ENCODE results near the gene CD81.

DNA sequence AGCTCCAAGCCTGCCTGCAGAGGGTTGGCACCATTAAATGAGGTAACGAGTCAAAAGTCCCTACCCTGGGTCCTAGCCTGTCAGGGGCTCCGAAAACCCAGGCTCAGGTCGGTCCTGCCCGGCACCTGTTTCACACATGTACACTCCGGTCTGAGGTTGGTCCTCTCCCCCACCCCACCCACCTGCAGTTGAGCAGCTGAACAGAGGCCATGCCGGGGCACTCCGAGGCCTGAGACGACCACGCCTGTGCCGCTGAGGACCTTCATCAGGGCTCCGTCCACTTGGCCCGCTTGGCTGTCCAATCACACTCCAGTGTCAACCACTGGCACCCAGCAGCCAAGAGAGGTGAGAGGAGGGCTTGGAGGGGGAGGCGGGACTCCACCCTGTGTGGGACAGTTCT, 25.0 kb downstream of the CD81 start:
- TF ChIP-seq TCF12 (IDR thresholded peaks at IDR 0.05; ENCODE audit: low read depth): no peak
- TF ChIP-seq, protein P1, sequence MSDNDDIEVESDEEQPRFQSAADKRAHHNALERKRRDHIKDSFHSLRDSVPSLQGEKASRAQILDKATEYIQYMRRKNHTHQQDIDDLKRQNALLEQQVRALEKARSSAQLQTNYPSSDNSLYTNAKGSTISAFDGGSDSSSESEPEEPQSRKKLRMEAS (IDR thresholded peaks at IDR 0.05): no peak
- TF ChIP-seq YY1 (IDR thresholded peaks at IDR 0.05; ENCODE audit: low read depth): no peak
- no peak for TF ChIP-seq RAD21 (IDR thresholded peaks at IDR 0.05; ENCODE audit: low read depth)
- no peak for TF ChIP-seq CEBPB (IDR thresholded peaks at IDR 0.05)
- no peak for TF ChIP-seq EP300 (IDR thresholded peaks at IDR 0.05; ENCODE audit: borderline replicate concordance)
- TF ChIP-seq FOXM1 (IDR thresholded peaks at IDR 0.05; ENCODE audit: borderline replicate concordance, low read depth): no peak
- TF ChIP-seq TEAD4 (IDR thresholded peaks at IDR 0.05): no peak
- no peak for TF ChIP-seq CREB1 (IDR thresholded peaks at IDR 0.05; ENCODE audit: low read depth)
- no peak for TF ChIP-seq EGR1 (IDR thresholded peaks at IDR 0.05)
- no peak for TF ChIP-seq TAF1 (IDR thresholded peaks at IDR 0.05; ENCODE audit: low read depth)
- no peak for TF ChIP-seq NFIC (IDR thresholded peaks at IDR 0.05)
- no peak for TF ChIP-seq REST (IDR thresholded peaks at IDR 0.05; ENCODE audit: low read depth)
- TF ChIP-seq ZBTB7A (IDR thresholded peaks at IDR 0.05; ENCODE audit: low read depth): no peak

Data from Ishikawa (cell line).